BLaER1 treated with 17β-estradiol and CSF1 and Interleukin-3, amounts not matched to agents 10 nM and 100 nM (cell line): Measurements from ENCODE around the gene U2SURP.
"Not testable (repeated sequence)": the region's sequence is repeated elsewhere in the genome, so short reads cannot be mapped to it uniquely, and the experiment has no call there.

ENCODE experiments used
- H3K27ac ChIP-seq, 11 experiments: shearing (Covaris generic); formaldehyde crosslinking; 2 replicates each; pipeline ENCODE4 v1.8.1; 2022
- H3K27me3 ChIP-seq, 11 experiments: shearing (Covaris generic); formaldehyde crosslinking; 2 replicates each; pipeline ENCODE4 v1.8.1; 2022
- H3K36me3 ChIP-seq, 11 experiments: shearing (Covaris generic); formaldehyde crosslinking; 2 replicates each; pipeline ENCODE4 v1.8.1; 2022
- H3K4me1 ChIP-seq, 10 experiments: shearing (Covaris generic); formaldehyde crosslinking; 2 replicates each; pipeline ENCODE4 v1.8.1; 2022
- H3K4me2 ChIP-seq, 11 experiments: shearing (Covaris generic); formaldehyde crosslinking; 2 replicates each; pipeline ENCODE4 v1.8.1; 2022
- H3K4me3 ChIP-seq, 10 experiments: shearing (Covaris generic); formaldehyde crosslinking; 2 replicates each; pipeline ENCODE4 v1.8.1; 2022
- H3K9ac ChIP-seq, 11 experiments: shearing (Covaris generic); formaldehyde crosslinking; 2 replicates each; pipeline ENCODE4 v1.8.1; 2022
- H3K9me3 ChIP-seq, 11 experiments: shearing (Covaris generic); formaldehyde crosslinking; replicated peaks in 1 of 11; 2 replicates each; pipeline ENCODE4 v1.8.1; 2022
- H4K20me1 ChIP-seq, 11 experiments: shearing (Covaris generic); formaldehyde crosslinking; 2 replicates each; pipeline ENCODE4 v1.8.1; 2022
- Cebpa-rat ChIP-seq, 11 experiments: shearing (Covaris generic); IDR thresholded peaks; 2 replicates each; pipeline ENCODE4 v1.8.1; 2022

U2SURP gene

DNA sequence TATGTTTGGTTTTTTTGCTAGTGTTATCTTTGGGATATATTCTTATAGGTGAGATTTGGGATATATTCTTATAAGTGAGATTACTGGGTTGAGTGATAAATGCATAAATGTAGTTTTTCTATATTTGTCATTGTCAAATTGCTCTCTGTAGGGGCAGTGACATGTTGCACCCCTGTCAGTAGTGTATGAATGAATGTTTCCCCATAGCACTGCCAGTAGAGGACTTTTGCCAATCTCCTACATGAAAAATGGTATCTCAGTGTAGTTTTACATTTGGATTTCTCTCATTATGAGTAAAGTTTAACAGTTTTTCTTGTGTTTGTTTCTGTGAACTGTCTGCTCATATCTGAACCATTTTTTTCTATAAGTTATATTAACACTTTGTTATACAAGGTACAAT, 13.6 kb downstream of the U2SURP start:
- H3K4me3 ChIP-seq = no peak overlapping the region
- no peak overlapping the region for H3K27ac ChIP-seq
- no peaks in the 10 kb centered on the region for H3K27me3 ChIP-seq
- H3K9me3 ChIP-seq = peaks cover 0 to 7% (median 0%) of the 10 kb centered on the region in 11 experiments; a peak in 3 of 22 replicates
- H3K4me1 ChIP-seq = peaks cover 0 to 5% (median 0%) of the 10 kb centered on the region in 10 experiments; a peak in 2 of 20 replicates
- H3K36me3 ChIP-seq = peaks cover 53 to 93% (median 76%) of the 10 kb centered on the region in 11 experiments
- TF ChIP-seq Cebpa-rat (IDR thresholded peaks at IDR 0.05) = no peak
- H3K4me2 ChIP-seq = no peak overlapping the region
- H4K20me1 ChIP-seq = peaks cover 26 to 71% (median 62%) of the 10 kb centered on the region in 11 experiments; a peak in 21 of 22 replicates
- H3K9ac ChIP-seq = no peak overlapping the region

- no peak overlapping the region for H3K4me3 ChIP-seq
- H3K27ac ChIP-seq = no peak overlapping the region
- no peak overlapping the region for H3K9ac ChIP-seq
- H3K36me3 ChIP-seq = peaks cover 66 to 99% (median 82%) of the 10 kb centered on the region in 11 experiments
- no peaks in the 10 kb centered on the region for H3K4me1 ChIP-seq
- peaks cover 0 to 7% (median 0%) of the 10 kb centered on the region in 11 experiments; a peak in 3 of 22 replicates for H3K9me3 ChIP-seq
- peaks cover 10 to 56% (median 47%) of the 10 kb centered on the region in 11 experiments; a peak in 20 of 22 replicates for H4K20me1 ChIP-seq
- H3K27me3 ChIP-seq = no peaks in the 10 kb centered on the region
- TF ChIP-seq Cebpa-rat (IDR thresholded peaks at IDR 0.05) = 0 out of 22 replicates have a peak, but pooled peaks of 1 of the 11 experiments have one; percentile 16
- no peak overlapping the region for H3K4me2 ChIP-seq
These were observed 15.1 kb downstream of the U2SURP start for GRCh38 chr3:143016321-143016972.

GRCh38 chr3:143024351-143024960, 23.1 kb downstream of the U2SURP start:
- no peaks in the 10 kb centered on the region for H3K27me3 ChIP-seq
- H3K4me2 ChIP-seq = no peak overlapping the region
- H3K9ac ChIP-seq = no peak overlapping the region
- no peak overlapping the region for H3K4me3 ChIP-seq
- H3K4me1 ChIP-seq = no peaks in the 10 kb centered on the region
- no peak overlapping the region for H3K27ac ChIP-seq
- peaks cover 95 to 100% (median 98%) of the 10 kb centered on the region in 11 experiments for H3K36me3 ChIP-seq
- TF ChIP-seq Cebpa-rat (IDR thresholded peaks at IDR 0.05) = no peak
- peaks cover 0 to 10% (median 0%) of the 10 kb centered on the region in 11 experiments; a peak in 4 of 22 replicates for H4K20me1 ChIP-seq
- peaks cover 0 to 8% (median 0%) of the 10 kb centered on the region in 11 experiments; a peak in 1 of 22 replicates for H3K9me3 ChIP-seq

- no peak overlapping the region for H3K4me2 ChIP-seq
- H3K27me3 ChIP-seq = no peaks in the 10 kb centered on the region
- H4K20me1 ChIP-seq = 0 out of 22 replicates have a peak, but pooled peaks cover 0 to 12% (median 0%) of the 10 kb centered on the region in 11 experiments
- no peak overlapping the region for H3K9ac ChIP-seq
- no peak overlapping the region for H3K27ac ChIP-seq
- H3K36me3 ChIP-seq = peaks cover 91 to 100% (median 97%) of the 10 kb centered on the region in 11 experiments
- peaks cover 0 to 13% (median 0%) of the 10 kb centered on the region in 10 experiments; a peak in 7 of 20 replicates for H3K4me1 ChIP-seq
- TF ChIP-seq Cebpa-rat (IDR thresholded peaks at IDR 0.05) = no peak
- no peak overlapping the region for H3K4me3 ChIP-seq
- peaks cover 0 to 11% (median 0%) of the 10 kb centered on the region in 11 experiments; a peak in 3 of 22 replicates for H3K9me3 ChIP-seq
These were observed 30.0 kb downstream of the U2SURP start for GRCh38 chr3:143031327-143031726.

DNA sequence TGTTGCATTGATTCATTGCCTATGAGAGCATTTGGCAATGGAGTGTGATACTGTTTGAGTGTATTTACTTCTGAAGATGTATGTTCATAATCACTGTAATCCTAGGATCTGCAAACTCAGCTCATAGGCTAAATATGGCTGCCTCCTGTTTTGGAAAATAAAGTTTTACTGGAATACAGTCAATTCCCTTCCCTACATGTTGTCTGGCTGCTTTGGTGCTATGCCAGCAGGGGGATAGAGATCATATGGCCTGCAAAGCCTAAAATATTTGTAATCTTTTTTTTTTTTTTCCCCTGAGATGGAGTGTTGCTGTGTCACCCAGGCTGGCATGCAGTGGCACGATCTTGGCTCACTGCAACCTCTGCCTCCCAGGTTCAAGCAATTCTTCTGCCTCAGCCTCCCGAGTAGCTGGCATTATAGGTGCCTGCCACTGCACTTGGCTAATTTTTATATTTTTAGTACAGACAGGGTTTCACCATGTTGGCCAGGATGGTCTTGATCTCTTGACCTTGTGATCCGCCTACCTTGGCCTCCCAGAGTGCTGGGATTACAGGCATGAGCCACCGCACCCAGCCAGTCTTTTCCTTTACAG, 30.5 kb downstream of the U2SURP start:
- H3K27ac ChIP-seq, H3K4me3 ChIP-seq, H3K9ac ChIP-seq, H3K4me2 ChIP-seq, H3K27me3 ChIP-seq: not testable (repeated sequence)
- Histone ChIP-seq H3K9me3 (peaks cover 0 to 11% (median 0%) of the 10 kb centered on the region in 11 experiments; a peak in 3 of 22 replicates), H4K20me1 (peaks cover 0 to 12% (median 0%) of the 10 kb centered on the region in 11 experiments; a peak in 3 of 22 replicates), H3K36me3 (peaks cover 91 to 100% (median 97%) of the 10 kb centered on the region in 11 experiments), H3K4me1 (peaks cover 0 to 13% (median 0%) of the 10 kb centered on the region in 10 experiments; a peak in 7 of 20 replicates)

- peak overlapping the region in 5 of 11 experiments; percentile 18 to 61 (median 46); a peak in 9 of 22 replicates for H3K27ac ChIP-seq
- H3K36me3 ChIP-seq = peaks cover 81 to 99% (median 92%) of the 10 kb centered on the region in 11 experiments
- H3K27me3 ChIP-seq = no peaks in the 10 kb centered on the region
- no peak overlapping the region for H3K9ac ChIP-seq
- H3K9me3 ChIP-seq = no peaks in the 10 kb centered on the region
- no peak overlapping the region for H3K4me3 ChIP-seq
- peaks cover 0 to 13% (median 0%) of the 10 kb centered on the region in 11 experiments; a peak in 5 of 22 replicates for H4K20me1 ChIP-seq
- TF ChIP-seq Cebpa-rat (IDR thresholded peaks at IDR 0.05) = no peak
- H3K4me2 ChIP-seq = peak overlapping the region in 3 of 11 experiments; percentile 9 to 29 (median 21); a peak in 4 of 22 replicates
- H3K4me1 ChIP-seq = peaks cover 0 to 13% (median 0%) of the 10 kb centered on the region in 10 experiments; a peak in 7 of 20 replicates
These were observed 34.3 kb downstream of the U2SURP start for GRCh38 chr3:143035466-143036211.

- Histone ChIP-seq H3K9ac (no peak overlapping the region), H3K9me3 (no peaks in the 10 kb centered on the region), H3K36me3 (peaks cover 75 to 98% (median 84%) of the 10 kb centered on the region in 11 experiments)
These were observed 35.2 kb downstream of the U2SURP start for GRCh38 chr3:143036557-143036956.

DNA sequence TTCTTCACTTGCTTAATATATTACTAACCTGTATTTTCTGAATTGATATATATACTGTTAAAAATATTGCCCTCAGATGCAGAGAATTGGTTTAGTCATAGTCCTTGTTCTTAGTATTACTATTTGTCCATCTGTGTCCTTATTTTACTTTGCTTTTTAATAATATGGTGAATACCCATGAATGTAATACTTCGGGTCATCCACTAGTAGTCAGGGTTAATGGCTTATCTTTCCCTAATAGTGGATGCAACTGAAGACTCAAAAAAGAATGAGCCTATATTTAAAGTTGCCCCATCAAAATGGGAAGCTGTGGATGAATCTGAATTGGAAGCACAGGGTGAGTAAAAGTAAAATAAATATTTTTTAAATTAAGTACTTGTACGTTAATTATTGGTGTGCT, 36.5 kb downstream of the U2SURP start:
- H3K27me3 ChIP-seq = no peaks in the 10 kb centered on the region
- no peak overlapping the region for H3K4me2 ChIP-seq
- H3K27ac ChIP-seq = no peak overlapping the region
- H3K36me3 ChIP-seq = peaks cover 75 to 98% (median 84%) of the 10 kb centered on the region in 11 experiments
- no peaks in the 10 kb centered on the region for H3K9me3 ChIP-seq
- peaks cover 0 to 22% (median 0%) of the 10 kb centered on the region in 11 experiments; a peak in 6 of 22 replicates for H4K20me1 ChIP-seq
- H3K4me1 ChIP-seq = peaks cover 0 to 13% (median 0%) of the 10 kb centered on the region in 10 experiments; a peak in 7 of 20 replicates
- H3K9ac ChIP-seq = no peak overlapping the region
- TF ChIP-seq Cebpa-rat (IDR thresholded peaks at IDR 0.05) = no peak
- H3K4me3 ChIP-seq = no peak overlapping the region

More at GRCh38 chr3:143036557-143036956, 35.2 kb downstream of the U2SURP start:
- peak overlapping the region in 2 of 11 experiments; percentile 5 to 61; a peak in 2 of 22 replicates for H3K27ac ChIP-seq
- H3K27me3 ChIP-seq = no peaks in the 10 kb centered on the region
- H3K4me1 ChIP-seq = peaks cover 0 to 13% (median 0%) of the 10 kb centered on the region in 10 experiments; a peak in 7 of 20 replicates
- H3K4me2 ChIP-seq = no peak overlapping the region
- TF ChIP-seq Cebpa-rat (IDR thresholded peaks at IDR 0.05) = no peak
- peaks cover 0 to 13% (median 0%) of the 10 kb centered on the region in 11 experiments; a peak in 5 of 22 replicates for H4K20me1 ChIP-seq
- H3K4me3 ChIP-seq = no peak overlapping the region
